Endothelial cell of umbilical vein (primary cell): ENCODE results near the gene BDP1. TPM values are rescaled to one million over a fixed set of nuclear protein-coding genes. Genes with fewer than 3 reads are reported as not detected.
"Not testable (repeated sequence)": the region's sequence is repeated elsewhere in the genome, so short reads cannot be mapped to it uniquely, and the experiment has no call there.

Source experiments
- BruUV-seq: library from RNA; stranded (reverse); fragments of 400-500 nt; replicated peaks from 2 replicates; lab custom pipeline; 2021; lab: Mats Ljungman, UMichigan
- CTCF ChIA-PET: fragments of 300-600, 350-600 bp; sonication (Branson Sonifier 250); formaldehyde crosslinking; loops from one replicate; lab custom pipeline; 2021; ENCODE audit warnings: antibody characterized with exemption, inconsistent platforms; lab: Charles Lee
- POLR2A ChIA-PET: fragments of 300-600, 350-600 bp; sonication (Branson Sonifier 250); formaldehyde crosslinking; loops from one replicate; lab custom pipeline; 2021; ENCODE audit warnings: antibody characterized with exemption, inconsistent platforms; lab: Charles Lee
- DNase-seq: peaks from one replicate; pipeline ENCODE4 v3.0.0-alpha.2; 2011; ENCODE audit warnings: low read depth, low spot score
- FAIRE-seq: peaks from 2 replicates; lab custom pipeline; 2011; peaks lifted over from hg19 to GRCh38; lab: Jason Lieb, UNC
- H2AFZ ChIP-seq: 2 replicates; pipeline ENCODE4 v1.6.0; 2012; ENCODE audit warnings: low read depth, low read length, control low read depth, inconsistent platforms
- H3K27ac ChIP-seq: 2 replicates; pipeline ENCODE4 v1.5.1; 2011; ENCODE audit warnings: low read depth, mild to moderate bottlenecking, control low read depth, low read length, moderate library complexity; ENCODE audit not compliant: insufficient read depth
- H3K27me3 ChIP-seq, 2 experiments: 2 replicates each; pipeline versions ENCODE4 v1.6.0 to v1.6.1; 2011; ENCODE audit warnings: low read length in 2 of 2, mixed read lengths in 1 of 2; ENCODE audit not compliant: control insufficient read depth in 2 of 2, insufficient read depth in 2 of 2
- H3K36me3 ChIP-seq, 2 experiments: 2 replicates in 1 of 2; 3 replicates in 1 of 2; pipeline ENCODE4 v1.5.1; 2011; ENCODE audit warnings: low read length in 2 of 2, mild to moderate bottlenecking in 1 of 2, moderate library complexity in 1 of 2; ENCODE audit not compliant: control insufficient read depth in 2 of 2, insufficient read depth in 2 of 2; ENCODE audit errors: extremely low read depth in 1 of 2
- H3K4me1 ChIP-seq: 3 replicates; pipeline ENCODE4 v1.5.1; 2011; ENCODE audit warnings: mild to moderate bottlenecking, low read length; ENCODE audit not compliant: control insufficient read depth, insufficient read depth; ENCODE audit errors: extremely low read depth
- H3K4me2 ChIP-seq: 2 replicates; pipeline ENCODE4 v1.6.1; 2011; ENCODE audit warnings: low read length, control low read depth, mixed read lengths; ENCODE audit not compliant: insufficient read depth
- H3K4me3 ChIP-seq, 3 experiments: fragments of 200-600 bp in 1 of 3; sonication (generic), shearing (Covaris generic) in 1 of 3; replicated peaks in 1 of 3; 2 replicates each; pipeline ENCODE4 v1.5.1; 2011 to 2016; ENCODE audit warnings: control low read depth in 3 of 3, low read length in 3 of 3, mild to moderate bottlenecking in 2 of 3, inconsistent platforms in 1 of 3, low read depth in 1 of 3, moderate library complexity in 1 of 3; ENCODE audit not compliant: insufficient read depth in 1 of 3
- H3K79me2 ChIP-seq: 2 replicates; pipeline ENCODE4 v1.6.0; 2012; ENCODE audit warnings: low read length, inconsistent platforms; ENCODE audit not compliant: control insufficient read depth, insufficient read depth
- H3K9ac ChIP-seq: replicated peaks from 2 replicates; pipeline ENCODE3; 2011; ENCODE audit warnings: low read length, control low read depth; ENCODE audit not compliant: insufficient read depth; ENCODE audit errors: extremely low read depth
- H3K9me1 ChIP-seq: replicated peaks from 3 replicates; pipeline ENCODE4 v1.6.0; 2011; ENCODE audit warnings: mild to moderate bottlenecking, low read length; ENCODE audit not compliant: control insufficient read depth, insufficient read depth; ENCODE audit errors: extremely low read depth
- H3K9me3 ChIP-seq: replicated peaks from 2 replicates; pipeline ENCODE4 v1.5.1; 2012; ENCODE audit warnings: low read length, inconsistent platforms; ENCODE audit not compliant: control insufficient read depth, insufficient read depth
- H4K20me1 ChIP-seq: replicated peaks from 2 replicates; pipeline ENCODE3; 2011; ENCODE audit warnings: mild to moderate bottlenecking, low read length; ENCODE audit not compliant: control insufficient read depth, insufficient read depth; ENCODE audit errors: extremely low read depth
- dilution Hi-C: fragments of 300-500 bp; cut with MboI; formaldehyde crosslinking; loops from one replicate; pipeline ENCODE4 v1.15.0; 2019; ENCODE audit warnings: low sequenced_read_pairs; ENCODE audit not compliant: extremely low pct_ligation_motif_present
- intact Hi-C: fragments of 100-400 bp; cut with micrococcal nuclease; formaldehyde crosslinking; loops from one replicate; pipeline ENCODE4 v1.10.0; 2022
- polyA plus RNA-seq, 4 experiments: library from polyadenylated mRNA; depleted of rRNA in 3 of 4; stranded (reverse) in 3 of 4; unstranded in 1 of 4; fragments of >200 nt; gene quantifications; 2 replicates each; pipeline versions ENCODE4 v1.2.1 to v1.2.3, GENCODE V29; 2011 to 2012; ENCODE audit warnings: missing spikeins in 1 of 4
- total RNA-seq: library from RNA; stranded (reverse); gene quantifications from 2 replicates; pipeline ENCODE4 v1.2.3, GENCODE V29; 2021

BDP1 gene
- total and polyA plus RNA-seq, 2 donors (not counting 3 experiments of a cell fraction or from before 2014, with no cell fraction given) = 4.5 to 27.5 TPM

GRCh38 chr5:71550885-71551284, 95.4 kb downstream of the BDP1 start:
- CTCF ChIA-PET = interaction anchor here (1.9 kb wide), 1 partner anchor 50 kb away, joined by 7 read pairs; no protein-coding TSS in a partner anchor
- H3K9ac ChIP-seq, H3K27ac ChIP-seq, DNase-seq, H3K4me2 ChIP-seq, dilution Hi-C loops, H3K79me2 ChIP-seq, H3K36me3 ChIP-seq, H3K4me1 ChIP-seq, H3K9me3 ChIP-seq, H3K4me3 ChIP-seq, H3K27me3 ChIP-seq, H2AFZ ChIP-seq, intact Hi-C loops, H3K9me1 ChIP-seq, FAIRE-seq, BruUV-seq, POLR2A ChIA-PET, H4K20me1 ChIP-seq: not testable (repeated sequence)

DNA sequence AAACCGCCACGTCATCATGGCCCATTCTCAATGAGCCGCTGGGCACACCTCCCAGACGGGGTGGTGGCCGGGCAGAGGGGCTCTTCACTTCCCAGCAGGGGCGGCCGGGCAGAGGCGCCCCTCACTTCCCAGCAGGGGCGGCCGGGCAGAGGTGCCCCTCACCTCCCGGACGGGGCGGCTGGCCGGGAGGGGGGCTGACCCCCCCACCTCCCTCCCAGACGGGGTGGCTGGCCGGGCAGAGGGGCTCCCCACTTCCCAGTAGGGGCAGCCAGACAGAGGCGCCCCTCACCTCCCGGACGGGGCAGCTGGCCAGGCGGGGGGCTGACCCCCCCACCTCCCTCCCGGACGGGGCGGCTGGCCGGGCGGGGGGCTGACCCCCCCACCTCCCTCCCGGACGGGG, 96.1 kb downstream of the BDP1 start:
- POLR2A ChIA-PET, intact Hi-C loops, FAIRE-seq: not testable (repeated sequence)

DNA sequence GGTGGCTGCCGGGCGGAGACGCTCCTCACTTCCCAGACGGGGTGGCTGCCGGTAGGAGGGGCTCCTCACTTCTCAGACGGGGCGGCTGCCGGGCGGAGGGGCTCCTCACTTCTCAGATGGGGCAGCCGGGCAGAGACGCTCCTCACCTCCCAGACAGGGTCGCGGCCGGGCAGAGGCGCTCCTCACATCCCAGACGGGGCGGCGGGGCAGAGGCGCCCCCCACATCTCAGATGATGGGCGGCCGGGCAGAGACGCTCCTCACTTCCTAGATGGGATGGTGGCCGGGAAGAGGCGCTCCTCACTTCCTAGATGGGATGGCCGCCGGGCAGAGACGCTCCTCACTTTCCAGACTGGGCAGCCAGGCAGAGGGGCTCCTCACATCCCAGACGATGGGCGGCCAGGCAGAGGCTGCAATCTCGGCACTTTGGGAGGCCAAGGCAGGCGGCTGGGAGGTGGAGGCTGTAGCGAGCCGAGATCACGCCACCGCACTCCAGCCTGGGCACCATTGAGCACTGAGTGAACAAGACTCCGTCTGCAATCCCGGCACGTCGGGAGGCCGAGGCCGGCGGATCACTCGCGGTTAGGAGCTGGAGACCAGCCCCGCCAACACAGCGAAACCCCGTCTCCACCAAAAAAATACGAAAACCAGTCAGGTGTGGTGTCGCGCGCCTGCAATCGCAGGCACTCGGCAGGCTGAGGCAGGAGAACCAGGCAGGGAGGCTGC, 96.7 kb downstream of the BDP1 start:
- H2AFZ ChIP-seq, dilution Hi-C loops, H3K9me3 ChIP-seq, H3K4me1 ChIP-seq, H3K79me2 ChIP-seq, H4K20me1 ChIP-seq, H3K27me3 ChIP-seq, POLR2A ChIA-PET, H3K36me3 ChIP-seq, DNase-seq, H3K4me2 ChIP-seq, CTCF ChIA-PET, FAIRE-seq, BruUV-seq, H3K4me3 ChIP-seq, H3K9me1 ChIP-seq, H3K9ac ChIP-seq, H3K27ac ChIP-seq, intact Hi-C loops: not testable (repeated sequence)

More for the DNA sequence above, 96.1 kb downstream of the BDP1 start:
- H3K4me1 ChIP-seq, CTCF ChIA-PET, H3K79me2 ChIP-seq, H3K9ac ChIP-seq, BruUV-seq, H3K36me3 ChIP-seq, H3K27ac ChIP-seq, H3K4me2 ChIP-seq, H4K20me1 ChIP-seq, H3K9me1 ChIP-seq, dilution Hi-C loops, H3K9me3 ChIP-seq, H2AFZ ChIP-seq, DNase-seq, H3K27me3 ChIP-seq, H3K4me3 ChIP-seq: not testable (repeated sequence)
